Neural progenitor cell (in vitro differentiated cells): Measurements from ENCODE around the gene MCUB. TPM values are rescaled to one million over a fixed set of nuclear protein-coding genes. Genes with fewer than 3 reads are reported as not detected.
"Not testable (repeated sequence)": the region's sequence is repeated elsewhere in the genome, so short reads cannot be mapped to it uniquely, and the experiment has no call there.

Source experiments
- DNase-seq: peaks from one replicate; pipeline ENCODE4 v3.0.0-alpha.2; 2016; ENCODE audit warnings: low spot score
- H2AFZ ChIP-seq: fragments of 200-600 bp; sonication (generic); replicated peaks from 2 replicates; pipeline ENCODE4 v1.6.1; 2016; ENCODE audit warnings: antibody characterized with exemption
- H3F3A ChIP-seq: fragments of 200-600 bp; sonication (generic); 2 replicates; pipeline ENCODE4 v1.6.1; 2016; ENCODE audit warnings: antibody characterized with exemption, low read depth
- H3K27ac ChIP-seq: fragments of 200-600 bp; sonication (generic); 2 replicates; pipeline ENCODE4 v1.5.1; 2016; ENCODE audit warnings: mild to moderate bottlenecking
- H3K27me3 ChIP-seq: fragments of 200-600 bp; sonication (generic); 2 replicates; pipeline ENCODE4 v1.6.1; 2016; ENCODE audit warnings: mild to moderate bottlenecking, moderate library complexity
- H3K36me3 ChIP-seq: fragments of 200-600 bp; sonication (generic); 2 replicates; pipeline ENCODE4 v1.5.1; 2016
- H3K4me1 ChIP-seq: fragments of 200-600 bp; sonication (generic); 2 replicates; pipeline ENCODE4 v1.6.1; 2016; ENCODE audit warnings: mixed run types
- H3K4me2 ChIP-seq: fragments of 200-600 bp; sonication (generic); 2 replicates; pipeline ENCODE4 v1.6.1; 2016
- H3K4me3 ChIP-seq: fragments of 200-600 bp; sonication (generic); 2 replicates; pipeline ENCODE4 v1.5.1; 2016
- H3K79me2 ChIP-seq: fragments of 200-600 bp; sonication (generic); 2 replicates; pipeline ENCODE4 v1.6.1; 2016; ENCODE audit warnings: low read depth
- H3K9ac ChIP-seq: fragments of 200-600 bp; sonication (generic); 2 replicates; pipeline ENCODE4 v1.6.1; 2016
- H3K9me3 ChIP-seq: fragments of 200-600 bp; sonication (generic); 2 replicates; pipeline ENCODE4 v1.5.1; 2016; ENCODE audit warnings: low read depth
- H4K20me1 ChIP-seq: fragments of 200-600 bp; sonication (generic); 2 replicates; pipeline ENCODE4 v1.6.1; 2016; ENCODE audit warnings: low read depth
- H3K27ac Mint-ChIP-seq: 3 replicates; pipeline ENCODE4 v1.8.0; 2021; ENCODE audit warnings: mixed read lengths
- H3K27me3 Mint-ChIP-seq: 2 replicates; pipeline ENCODE4 v1.8.0; 2022; ENCODE audit warnings: low read depth, mild to moderate bottlenecking, inconsistent platforms, moderate library complexity, mixed read lengths; ENCODE audit not compliant: insufficient read depth
- H3K36me3 Mint-ChIP-seq: 3 replicates; pipeline ENCODE4 v1.8.0; 2021; ENCODE audit warnings: mixed read lengths
- H3K4me1 Mint-ChIP-seq: 3 replicates; pipeline ENCODE4 v1.8.0; 2021; ENCODE audit warnings: mixed read lengths
- H3K4me3 Mint-ChIP-seq: 3 replicates; pipeline ENCODE4 v1.8.0; 2021; ENCODE audit warnings: mild to moderate bottlenecking, moderate library complexity, mixed read lengths
- H3K9me3 Mint-ChIP-seq: 3 replicates; pipeline ENCODE4 v1.8.0; 2020; ENCODE audit warnings: mixed read lengths
- EZH2 ChIP-seq: fragments of 200-600 bp; sonication (generic); IDR thresholded peaks from 2 replicates; pipeline ENCODE4 v1.6.1; 2017; ENCODE audit warnings: antibody characterized with exemption, mild to moderate bottlenecking, moderate library complexity
- EZH2phosphoT487 ChIP-seq: fragments of 200-600 bp; sonication (generic); IDR thresholded peaks from 2 replicates; pipeline ENCODE4 v1.6.1; 2017; ENCODE audit warnings: antibody characterized with exemption
- total RNA-seq: library from RNA; depleted of rRNA; stranded (reverse); fragments of >200 nt; gene quantifications from 2 replicates; pipeline ENCODE4 v1.2.3, GENCODE V29; 2015; ENCODE audit warnings: low replicate concordance
- TF ChIP-seq, protein P1 (sequence below): fragments of 200-600 bp; sonication (generic); IDR thresholded peaks from 2 replicates; pipeline ENCODE4 v1.5.1; 2017; ENCODE audit warnings: antibody characterized with exemption, mild to moderate bottlenecking

MCUB gene
- total RNA-seq, 1 donor from 2014 or later = 30.5 TPM

- Histone ChIP-seq H3K27me3 (no peaks in the 10 kb centered on the region), H3F3A (no peaks in the 10 kb centered on the region), H3K4me2 (no peak overlapping the region), H3K27ac (no peak overlapping the region), H3K4me1 (no peaks in the 10 kb centered on the region), H3K36me3 (no peaks in the 10 kb centered on the region), H3K79me2 (no peaks in the 10 kb centered on the region), H3K9me3 (no peaks in the 10 kb centered on the region), H3K9ac (no peak overlapping the region), H2AFZ (no peak overlapping the region), H3K4me3 (no peak overlapping the region), H4K20me1 (no peaks in the 10 kb centered on the region)
- Mint-ChIP-seq H3K27me3 (no peaks in the 10 kb centered on the region), H3K9me3 (peaks cover 4% of the 10 kb centered on the region), H3K4me3 (no peak overlapping the region), H3K4me1 (no peaks in the 10 kb centered on the region), H3K27ac (no peak overlapping the region), H3K36me3 (peaks cover 3% of the 10 kb centered on the region)
- TF ChIP-seq EZH2 (no peak), EZH2phosphoT487 (no peak)
- TF ChIP-seq, protein P1, sequence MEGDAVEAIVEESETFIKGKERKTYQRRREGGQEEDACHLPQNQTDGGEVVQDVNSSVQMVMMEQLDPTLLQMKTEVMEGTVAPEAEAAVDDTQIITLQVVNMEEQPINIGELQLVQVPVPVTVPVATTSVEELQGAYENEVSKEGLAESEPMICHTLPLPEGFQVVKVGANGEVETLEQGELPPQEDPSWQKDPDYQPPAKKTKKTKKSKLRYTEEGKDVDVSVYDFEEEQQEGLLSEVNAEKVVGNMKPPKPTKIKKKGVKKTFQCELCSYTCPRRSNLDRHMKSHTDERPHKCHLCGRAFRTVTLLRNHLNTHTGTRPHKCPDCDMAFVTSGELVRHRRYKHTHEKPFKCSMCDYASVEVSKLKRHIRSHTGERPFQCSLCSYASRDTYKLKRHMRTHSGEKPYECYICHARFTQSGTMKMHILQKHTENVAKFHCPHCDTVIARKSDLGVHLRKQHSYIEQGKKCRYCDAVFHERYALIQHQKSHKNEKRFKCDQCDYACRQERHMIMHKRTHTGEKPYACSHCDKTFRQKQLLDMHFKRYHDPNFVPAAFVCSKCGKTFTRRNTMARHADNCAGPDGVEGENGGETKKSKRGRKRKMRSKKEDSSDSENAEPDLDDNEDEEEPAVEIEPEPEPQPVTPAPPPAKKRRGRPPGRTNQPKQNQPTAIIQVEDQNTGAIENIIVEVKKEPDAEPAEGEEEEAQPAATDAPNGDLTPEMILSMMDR = no peak
- no peak for DNase-seq
Observed at GRCh38 chr4:109590905-109591304, 30.9 kb downstream of the MCUB start.

GRCh38 chr4:109592367-109592766, 32.3 kb downstream of the MCUB start:
- Histone ChIP-seq H3K4me3 (no peak overlapping the region), H2AFZ (no peak overlapping the region), H3K9me3 (no peaks in the 10 kb centered on the region), H3F3A (no peaks in the 10 kb centered on the region), H3K27me3 (no peaks in the 10 kb centered on the region), H4K20me1 (no peaks in the 10 kb centered on the region), H3K4me1 (no peaks in the 10 kb centered on the region), H3K27ac (no peak overlapping the region), H3K4me2 (no peak overlapping the region), H3K79me2 (no peaks in the 10 kb centered on the region), H3K36me3 (no peaks in the 10 kb centered on the region), H3K9ac (no peak overlapping the region)
- no peak for DNase-seq
- Mint-ChIP-seq H3K27ac (no peak overlapping the region), H3K4me3 (no peak overlapping the region), H3K27me3 (no peaks in the 10 kb centered on the region), H3K4me1 (no peaks in the 10 kb centered on the region), H3K36me3 (no peaks in the 10 kb centered on the region), H3K9me3 (no peaks in the 10 kb centered on the region)
- TF ChIP-seq, protein P1 = no peak
- TF ChIP-seq EZH2phosphoT487 = no peak
- no peak for TF ChIP-seq EZH2

- not testable (repeated sequence) for H3K36me3 Mint-ChIP-seq, H3K9me3 ChIP-seq, H3F3A ChIP-seq, H3K4me1 ChIP-seq, H3K27me3 Mint-ChIP-seq, H2AFZ ChIP-seq, H3K27me3 ChIP-seq, H3K27ac ChIP-seq, H3K79me2 ChIP-seq, H3K4me3 ChIP-seq, DNase-seq, H3K4me3 Mint-ChIP-seq, H3K4me2 ChIP-seq, H3K36me3 ChIP-seq, H3K4me1 Mint-ChIP-seq, H4K20me1 ChIP-seq, H3K9ac ChIP-seq, H3K27ac Mint-ChIP-seq
- H3K9me3 Mint-ChIP-seq = peaks cover 13% of the 10 kb centered on the region
Observed at GRCh38 chr4:109595123-109595522, 35.1 kb downstream of the MCUB start.

- not testable (repeated sequence) for H3K79me2 ChIP-seq, H4K20me1 ChIP-seq, H3K4me1 Mint-ChIP-seq, DNase-seq, H3K36me3 Mint-ChIP-seq, H3K27me3 ChIP-seq, H3K4me1 ChIP-seq, H3K4me3 Mint-ChIP-seq, H3K9me3 ChIP-seq, H3K27me3 Mint-ChIP-seq, H3K4me3 ChIP-seq, H3F3A ChIP-seq, H3K27ac Mint-ChIP-seq, H3K27ac ChIP-seq, H3K36me3 ChIP-seq, H2AFZ ChIP-seq, H3K9ac ChIP-seq, H3K4me2 ChIP-seq
- peaks cover 18% of the 10 kb centered on the region for H3K9me3 Mint-ChIP-seq
Observed at GRCh38 chr4:109596420-109597085, 36.5 kb downstream of the MCUB start.
